ENCODE results near the gene CCDC33.

CCDC33 gene

GRCh38 chr15:74194572-74195559 is 41.3 kb upstream of the CCDC33 start:
- Histone ChIP-seq H3K27me3 (ENCODE audit: insufficient read depth, poor library complexity, severe bottlenecking) (peaks cover 3% of the 10 kb centered on the region), H3K4me3 (replicated peaks; ENCODE audit: insufficient read depth, low read length) (no peak overlapping the region), H3K27ac (replicated peaks) (no peak overlapping the region)
- DNase-seq (ENCODE audit: low read depth in 1 of 2, low spot score in 1 of 2): peak in 1 of 2 experiments; percentile 11
- TF ChIP-seq GABPA (IDR thresholded peaks at IDR 0.05; ENCODE audit: low read depth) (no peak), POLR2AphosphoS5 (IDR thresholded peaks at IDR 0.05; ENCODE audit: low read depth) (no peak), REST (IDR thresholded peaks at IDR 0.05; ENCODE audit: insufficient replicate concordance, low read depth) (no peak), SPI1 (IDR thresholded peaks at IDR 0.05; ENCODE audit: borderline replicate concordance, low read depth) (no peak), CTCF (IDR thresholded peaks at IDR 0.05; ENCODE audit: insufficient read depth, low read length) (no peak)

DNA sequence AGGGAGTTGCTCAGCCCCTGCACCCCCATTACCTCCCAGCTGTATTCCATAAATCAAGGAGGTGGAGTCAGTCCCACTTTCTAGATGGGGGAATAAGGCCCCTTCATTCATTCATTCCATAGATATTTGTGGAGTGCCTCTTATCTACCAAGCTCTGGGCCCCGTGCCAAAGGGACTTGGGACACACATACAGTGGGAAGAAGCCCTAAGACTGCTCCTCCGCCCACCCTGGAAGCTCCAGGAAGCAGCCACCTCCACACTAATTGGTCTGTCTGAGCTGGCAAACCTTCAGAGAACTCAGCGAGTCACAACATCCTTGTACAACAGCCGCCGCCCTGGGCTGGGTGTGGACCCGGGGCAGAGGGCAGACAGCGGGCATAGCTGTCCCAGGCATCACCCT is 40.0 kb upstream of the CCDC33 start:
- DNase-seq (ENCODE audit: low read depth in 1 of 2, low spot score in 1 of 2): no peak
- Histone ChIP-seq H3K4me3 (replicated peaks; ENCODE audit: insufficient read depth, low read length) (no peak overlapping the region), H3K27ac (replicated peaks) (no peak overlapping the region), H3K27me3 (ENCODE audit: insufficient read depth, poor library complexity, severe bottlenecking) (peaks cover 3% of the 10 kb centered on the region)
- TF ChIP-seq REST (IDR thresholded peaks at IDR 0.05; ENCODE audit: insufficient replicate concordance, low read depth) (no peak), CTCF (IDR thresholded peaks at IDR 0.05; ENCODE audit: insufficient read depth, low read length) (no peak), SPI1 (IDR thresholded peaks at IDR 0.05; ENCODE audit: borderline replicate concordance, low read depth) (no peak), POLR2AphosphoS5 (IDR thresholded peaks at IDR 0.05; ENCODE audit: low read depth) (no peak), GABPA (IDR thresholded peaks at IDR 0.05; ENCODE audit: low read depth) (no peak)

DNA sequence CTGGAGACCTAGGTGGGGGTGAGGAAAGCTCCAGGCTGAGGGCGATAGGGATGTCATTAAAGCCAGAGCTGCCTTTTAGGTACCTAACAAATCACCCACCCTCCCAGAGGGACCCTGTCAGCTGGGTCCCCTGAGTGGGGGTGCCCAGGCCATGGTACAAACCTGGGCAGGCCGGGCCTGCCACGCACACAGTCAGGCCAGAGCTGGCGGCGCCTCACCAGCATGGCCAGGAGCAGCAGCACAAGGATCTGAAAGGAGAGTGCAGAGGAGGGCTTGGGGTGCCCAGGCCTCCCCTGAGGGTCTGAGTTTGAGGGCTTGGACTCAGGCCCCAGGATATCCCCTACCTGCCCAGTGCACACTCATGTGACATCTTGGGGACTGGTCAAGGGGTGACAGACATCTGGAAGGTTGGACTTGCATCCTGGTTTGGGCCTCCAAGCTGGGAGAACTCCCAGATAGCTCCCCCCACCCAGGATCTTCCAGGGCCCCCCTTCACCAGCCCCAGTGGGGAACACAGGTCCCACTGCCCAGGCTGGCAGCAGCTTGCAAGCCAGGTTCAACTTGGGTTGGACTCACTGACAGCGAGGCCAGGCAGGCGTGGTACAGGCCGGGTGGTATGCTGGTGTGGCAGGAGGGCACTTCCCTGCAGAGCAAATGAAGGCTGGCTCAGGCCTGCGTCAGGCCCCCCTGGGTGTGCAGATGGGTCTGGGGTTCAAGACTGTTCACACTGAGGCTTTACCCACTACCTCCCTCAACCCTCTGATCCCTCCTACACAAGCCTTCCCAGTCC is 38.8 kb upstream of the CCDC33 start:
- H3K27ac ChIP-seq (replicated peaks): no peak overlapping the region
- no peak for DNase-seq (ENCODE audit: low read depth in 1 of 2, low spot score in 1 of 2)
- TF ChIP-seq CTCF (IDR thresholded peaks at IDR 0.05; ENCODE audit: insufficient read depth, low read length): no peak
- TF ChIP-seq REST (IDR thresholded peaks at IDR 0.05; ENCODE audit: insufficient replicate concordance, low read depth): no peak
- no peak for TF ChIP-seq GABPA (IDR thresholded peaks at IDR 0.05; ENCODE audit: low read depth)
- no peak for TF ChIP-seq POLR2AphosphoS5 (IDR thresholded peaks at IDR 0.05; ENCODE audit: low read depth)
- no peak for TF ChIP-seq SPI1 (IDR thresholded peaks at IDR 0.05; ENCODE audit: borderline replicate concordance, low read depth)
- H3K27me3 ChIP-seq (ENCODE audit: insufficient read depth, poor library complexity, severe bottlenecking): peaks cover 3% of the 10 kb centered on the region
- H3K4me3 ChIP-seq (replicated peaks; ENCODE audit: insufficient read depth, low read length): no peak overlapping the region

Data from HL-60 (cell line).